IPS-11a (cell line): ENCODE data around the gene COL1A2.

Source experiments
- H3K4me3 ChIP-seq: one replicate; pipeline ENCODE4 v1.5.1; 2013; ENCODE audit warnings: low read depth, low read length, control low read depth

COL1A2 gene

GRCh38 chr7:94382132-94382531 is 12.6 kb upstream of the COL1A2 start:
- no peak overlapping the region for H3K4me3 ChIP-seq

- no peak overlapping the region for H3K4me3 ChIP-seq
Measured at GRCh38 chr7:94382746-94383145, 11.9 kb upstream of the COL1A2 start.

- no peak overlapping the region for H3K4me3 ChIP-seq
Measured at GRCh38 chr7:94384315-94384714, 10.4 kb upstream of the COL1A2 start.

- no peak overlapping the region for H3K4me3 ChIP-seq
Measured at GRCh38 chr7:94386416-94386815, 8.3 kb upstream of the COL1A2 start.

GRCh38 chr7:94388540-94388939 is 6.2 kb upstream of the COL1A2 start:
- H3K4me3 ChIP-seq, result no peak overlapping the region

- H3K4me3 ChIP-seq, result no peak overlapping the region
Measured at GRCh38 chr7:94389381-94389780, 5.3 kb upstream of the COL1A2 start.

GRCh38 chr7:94391726-94392392 is 2.8 kb upstream of the COL1A2 start:
- no peak overlapping the region for H3K4me3 ChIP-seq

GRCh38 chr7:94392393-94392786 is 2.3 kb upstream of the COL1A2 start:
- no peak overlapping the region for H3K4me3 ChIP-seq

- H3K4me3 ChIP-seq, result peak overlapping the region; percentile 24
Measured at GRCh38 chr7:94393246-94394108, 1.2 kb upstream of the COL1A2 start.

- H3K4me3 ChIP-seq, result peak overlapping the region; percentile 61
Measured at GRCh38 chr7:94394109-94394436, 622 bp upstream of the COL1A2 start.

GRCh38 chr7:94395141-94396036 is 694 bp downstream of the COL1A2 start:
- H3K4me3 ChIP-seq, result peak overlapping the region; percentile 61

- H3K4me3 ChIP-seq, result no peak overlapping the region
Measured at GRCh38 chr7:94396037-94396431, 1.3 kb downstream of the COL1A2 start.

- H3K4me3 ChIP-seq, result no peak overlapping the region
Measured at GRCh38 chr7:94396596-94396995, 1.9 kb downstream of the COL1A2 start.

- H3K4me3 ChIP-seq, result no peak overlapping the region
Measured at GRCh38 chr7:94397722-94398121, 3.0 kb downstream of the COL1A2 start.

- no peak overlapping the region for H3K4me3 ChIP-seq
Measured at GRCh38 chr7:94398841-94399240, 4.1 kb downstream of the COL1A2 start.

- no peak overlapping the region for H3K4me3 ChIP-seq
Measured at GRCh38 chr7:94400022-94400421, 5.3 kb downstream of the COL1A2 start.

- H3K4me3 ChIP-seq, result no peak overlapping the region
Measured at GRCh38 chr7:94400643-94401427, 6.1 kb downstream of the COL1A2 start.

GRCh38 chr7:94401428-94401814 is 6.7 kb downstream of the COL1A2 start:
- no peak overlapping the region for H3K4me3 ChIP-seq

- H3K4me3 ChIP-seq, result no peak overlapping the region
Measured at GRCh38 chr7:94403546-94403945, 8.9 kb downstream of the COL1A2 start.

- H3K4me3 ChIP-seq, result no peak overlapping the region
Measured at GRCh38 chr7:94405506-94405905, 10.8 kb downstream of the COL1A2 start.

- H3K4me3 ChIP-seq, result no peak overlapping the region
Measured at GRCh38 chr7:94406696-94407095, 12.0 kb downstream of the COL1A2 start.
